Neural progenitor cell (in vitro differentiated cells): ENCODE measurements around the gene GNG5. TPM values are rescaled to one million over a fixed set of nuclear protein-coding genes. Genes with fewer than 3 reads are reported as not detected.

ENCODE experiments used
- DNase-seq: peaks from one replicate; pipeline ENCODE4 v3.0.0-alpha.2; 2016; ENCODE audit warnings: low spot score
- H2AFZ ChIP-seq: fragments of 200-600 bp; sonication (generic); replicated peaks from 2 replicates; pipeline ENCODE4 v1.6.1; 2016; ENCODE audit warnings: antibody characterized with exemption
- H3F3A ChIP-seq: fragments of 200-600 bp; sonication (generic); 2 replicates; pipeline ENCODE4 v1.6.1; 2016; ENCODE audit warnings: antibody characterized with exemption, low read depth
- H3K27ac ChIP-seq: fragments of 200-600 bp; sonication (generic); 2 replicates; pipeline ENCODE4 v1.5.1; 2016; ENCODE audit warnings: mild to moderate bottlenecking
- H3K27me3 ChIP-seq: fragments of 200-600 bp; sonication (generic); 2 replicates; pipeline ENCODE4 v1.6.1; 2016; ENCODE audit warnings: mild to moderate bottlenecking, moderate library complexity
- H3K36me3 ChIP-seq: fragments of 200-600 bp; sonication (generic); 2 replicates; pipeline ENCODE4 v1.5.1; 2016
- H3K4me1 ChIP-seq: fragments of 200-600 bp; sonication (generic); 2 replicates; pipeline ENCODE4 v1.6.1; 2016; ENCODE audit warnings: mixed run types
- H3K4me2 ChIP-seq: fragments of 200-600 bp; sonication (generic); 2 replicates; pipeline ENCODE4 v1.6.1; 2016
- H3K4me3 ChIP-seq: fragments of 200-600 bp; sonication (generic); 2 replicates; pipeline ENCODE4 v1.5.1; 2016
- H3K79me2 ChIP-seq: fragments of 200-600 bp; sonication (generic); 2 replicates; pipeline ENCODE4 v1.6.1; 2016; ENCODE audit warnings: low read depth
- H3K9ac ChIP-seq: fragments of 200-600 bp; sonication (generic); 2 replicates; pipeline ENCODE4 v1.6.1; 2016
- H3K9me3 ChIP-seq: fragments of 200-600 bp; sonication (generic); 2 replicates; pipeline ENCODE4 v1.5.1; 2016; ENCODE audit warnings: low read depth
- H4K20me1 ChIP-seq: fragments of 200-600 bp; sonication (generic); 2 replicates; pipeline ENCODE4 v1.6.1; 2016; ENCODE audit warnings: low read depth
- H3K27ac Mint-ChIP-seq: 3 replicates; pipeline ENCODE4 v1.8.0; 2021; ENCODE audit warnings: mixed read lengths
- H3K27me3 Mint-ChIP-seq: 2 replicates; pipeline ENCODE4 v1.8.0; 2022; ENCODE audit warnings: low read depth, mild to moderate bottlenecking, inconsistent platforms, moderate library complexity, mixed read lengths; ENCODE audit not compliant: insufficient read depth
- H3K36me3 Mint-ChIP-seq: 3 replicates; pipeline ENCODE4 v1.8.0; 2021; ENCODE audit warnings: mixed read lengths
- H3K4me1 Mint-ChIP-seq: 3 replicates; pipeline ENCODE4 v1.8.0; 2021; ENCODE audit warnings: mixed read lengths
- H3K4me3 Mint-ChIP-seq: 3 replicates; pipeline ENCODE4 v1.8.0; 2021; ENCODE audit warnings: mild to moderate bottlenecking, moderate library complexity, mixed read lengths
- H3K9me3 Mint-ChIP-seq: 3 replicates; pipeline ENCODE4 v1.8.0; 2020; ENCODE audit warnings: mixed read lengths
- EZH2 ChIP-seq: fragments of 200-600 bp; sonication (generic); IDR thresholded peaks from 2 replicates; pipeline ENCODE4 v1.6.1; 2017; ENCODE audit warnings: antibody characterized with exemption, mild to moderate bottlenecking, moderate library complexity
- EZH2phosphoT487 ChIP-seq: fragments of 200-600 bp; sonication (generic); IDR thresholded peaks from 2 replicates; pipeline ENCODE4 v1.6.1; 2017; ENCODE audit warnings: antibody characterized with exemption
- total RNA-seq: library from RNA; depleted of rRNA; stranded (reverse); fragments of >200 nt; gene quantifications from 2 replicates; pipeline ENCODE4 v1.2.3, GENCODE V29; 2015; ENCODE audit warnings: low replicate concordance
- TF ChIP-seq, protein P1 (sequence below): fragments of 200-600 bp; sonication (generic); IDR thresholded peaks from 2 replicates; pipeline ENCODE4 v1.5.1; 2017; ENCODE audit warnings: antibody characterized with exemption, mild to moderate bottlenecking

GNG5 gene
- total RNA-seq, 1 donor from 2014 or later, result 95.0 TPM

DNA sequence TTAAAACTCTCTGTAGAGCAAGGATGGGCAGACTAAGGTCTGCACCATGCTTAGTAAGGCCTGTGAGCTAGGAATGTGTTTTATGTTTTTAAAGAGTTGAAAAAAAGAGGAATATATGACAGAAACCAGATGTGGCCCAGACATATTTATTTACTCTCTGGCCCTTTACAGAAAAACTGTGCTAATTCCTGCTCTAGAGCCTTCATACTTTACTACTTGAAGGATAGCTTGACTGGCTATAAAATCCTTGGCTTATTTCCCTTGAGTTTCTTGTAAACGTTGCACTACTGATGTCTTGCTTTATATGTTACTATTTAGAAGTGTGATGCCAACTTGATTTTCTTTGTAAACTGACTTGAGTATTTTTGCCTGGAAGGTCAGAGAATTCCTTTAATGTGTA, 34.4 kb upstream of the GNG5 start:
- no peaks in the 10 kb centered on the region for H3K9me3 ChIP-seq
- H3K36me3 ChIP-seq, result no peaks in the 10 kb centered on the region
- H2AFZ ChIP-seq, result no peak overlapping the region
- H3K4me3 ChIP-seq, result no peak overlapping the region
- H3K9me3 Mint-ChIP-seq, result no peaks in the 10 kb centered on the region
- no peaks in the 10 kb centered on the region for H3K79me2 ChIP-seq
- no peak overlapping the region for H3K9ac ChIP-seq
- H3K27ac Mint-ChIP-seq, result no peak overlapping the region
- H3K4me1 Mint-ChIP-seq, result no peaks in the 10 kb centered on the region
- H3F3A ChIP-seq, result no peaks in the 10 kb centered on the region
- H4K20me1 ChIP-seq, result no peaks in the 10 kb centered on the region
- no peaks in the 10 kb centered on the region for H3K27me3 ChIP-seq
- no peak overlapping the region for H3K4me2 ChIP-seq
- no peaks in the 10 kb centered on the region for H3K4me1 ChIP-seq
- no peak overlapping the region for H3K27ac ChIP-seq
- no peaks in the 10 kb centered on the region for H3K36me3 Mint-ChIP-seq
- H3K4me3 Mint-ChIP-seq, result no peak overlapping the region
- no peaks in the 10 kb centered on the region for H3K27me3 Mint-ChIP-seq
- DNase-seq, result no peak
- TF ChIP-seq, protein P1, sequence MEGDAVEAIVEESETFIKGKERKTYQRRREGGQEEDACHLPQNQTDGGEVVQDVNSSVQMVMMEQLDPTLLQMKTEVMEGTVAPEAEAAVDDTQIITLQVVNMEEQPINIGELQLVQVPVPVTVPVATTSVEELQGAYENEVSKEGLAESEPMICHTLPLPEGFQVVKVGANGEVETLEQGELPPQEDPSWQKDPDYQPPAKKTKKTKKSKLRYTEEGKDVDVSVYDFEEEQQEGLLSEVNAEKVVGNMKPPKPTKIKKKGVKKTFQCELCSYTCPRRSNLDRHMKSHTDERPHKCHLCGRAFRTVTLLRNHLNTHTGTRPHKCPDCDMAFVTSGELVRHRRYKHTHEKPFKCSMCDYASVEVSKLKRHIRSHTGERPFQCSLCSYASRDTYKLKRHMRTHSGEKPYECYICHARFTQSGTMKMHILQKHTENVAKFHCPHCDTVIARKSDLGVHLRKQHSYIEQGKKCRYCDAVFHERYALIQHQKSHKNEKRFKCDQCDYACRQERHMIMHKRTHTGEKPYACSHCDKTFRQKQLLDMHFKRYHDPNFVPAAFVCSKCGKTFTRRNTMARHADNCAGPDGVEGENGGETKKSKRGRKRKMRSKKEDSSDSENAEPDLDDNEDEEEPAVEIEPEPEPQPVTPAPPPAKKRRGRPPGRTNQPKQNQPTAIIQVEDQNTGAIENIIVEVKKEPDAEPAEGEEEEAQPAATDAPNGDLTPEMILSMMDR, result no peak
- no peak for TF ChIP-seq EZH2
- no peak for TF ChIP-seq EZH2phosphoT487

- Histone ChIP-seq H3K4me2 (no peak overlapping the region), H3F3A (no peaks in the 10 kb centered on the region), H3K9me3 (no peaks in the 10 kb centered on the region), H3K4me1 (no peaks in the 10 kb centered on the region), H3K36me3 (no peaks in the 10 kb centered on the region), H2AFZ (no peak overlapping the region), H3K27ac (no peak overlapping the region), H3K79me2 (no peaks in the 10 kb centered on the region), H4K20me1 (no peaks in the 10 kb centered on the region), H3K9ac (no peak overlapping the region), H3K4me3 (no peak overlapping the region), H3K27me3 (no peaks in the 10 kb centered on the region)
- no peaks in the 10 kb centered on the region for H3K9me3 Mint-ChIP-seq
- H3K27ac Mint-ChIP-seq, result no peak overlapping the region
- H3K4me3 Mint-ChIP-seq, result no peak overlapping the region
- DNase-seq, result no peak
- no peaks in the 10 kb centered on the region for H3K4me1 Mint-ChIP-seq
- H3K27me3 Mint-ChIP-seq, result no peaks in the 10 kb centered on the region
- TF ChIP-seq EZH2phosphoT487 (no peak), EZH2 (no peak)
- TF ChIP-seq, protein P1, result no peak
- H3K36me3 Mint-ChIP-seq, result no peaks in the 10 kb centered on the region
Measured at GRCh38 chr1:84539972-84540371, 33.6 kb upstream of the GNG5 start.

- Histone ChIP-seq H3K27me3 (no peaks in the 10 kb centered on the region), H3F3A (no peaks in the 10 kb centered on the region), H3K9me3 (no peaks in the 10 kb centered on the region), H3K36me3 (no peaks in the 10 kb centered on the region), H3K27ac (no peak overlapping the region), H3K79me2 (no peaks in the 10 kb centered on the region), H3K9ac (no peak overlapping the region), H3K4me1 (no peaks in the 10 kb centered on the region), H3K4me3 (no peak overlapping the region), H2AFZ (no peak overlapping the region), H3K4me2 (no peak overlapping the region), H4K20me1 (no peaks in the 10 kb centered on the region)
- no peak overlapping the region for H3K27ac Mint-ChIP-seq
- no peak for DNase-seq
- TF ChIP-seq, protein P1, result no peak
- TF ChIP-seq EZH2phosphoT487, result no peak
- TF ChIP-seq EZH2, result no peak
- H3K4me3 Mint-ChIP-seq, result no peak overlapping the region
- H3K4me1 Mint-ChIP-seq, result no peaks in the 10 kb centered on the region
- H3K27me3 Mint-ChIP-seq, result no peaks in the 10 kb centered on the region
- no peaks in the 10 kb centered on the region for H3K36me3 Mint-ChIP-seq
- H3K9me3 Mint-ChIP-seq, result no peaks in the 10 kb centered on the region
Measured at GRCh38 chr1:84538599-84538998, 32.2 kb upstream of the GNG5 start.

DNA sequence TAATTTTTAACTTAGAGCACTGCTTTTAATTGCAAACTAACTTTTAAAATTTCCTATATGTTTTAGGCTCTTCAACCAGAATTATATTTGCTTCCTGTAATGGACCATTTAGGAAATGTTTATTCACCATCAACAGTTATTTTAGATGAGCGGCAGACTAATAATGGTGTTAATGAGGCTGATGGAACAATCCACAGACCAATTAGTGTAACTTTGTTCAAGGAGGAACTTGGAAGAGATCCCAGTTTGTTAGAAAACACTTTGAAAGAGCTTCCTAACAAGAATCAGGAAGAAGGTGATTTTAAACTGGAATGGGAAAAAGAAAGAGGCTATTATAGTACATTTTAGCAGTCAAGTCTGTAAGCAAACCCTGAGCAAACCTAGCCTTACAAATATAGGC, 19.4 kb upstream of the GNG5 start:
- no peak overlapping the region for H3K4me3 Mint-ChIP-seq
- Histone ChIP-seq H3K4me3 (no peak overlapping the region), H3K4me1 (no peaks in the 10 kb centered on the region), H3K27ac (no peak overlapping the region), H3K4me2 (no peak overlapping the region), H4K20me1 (no peaks in the 10 kb centered on the region), H3K9ac (no peak overlapping the region), H3F3A (no peaks in the 10 kb centered on the region), H2AFZ (no peak overlapping the region), H3K36me3 (no peaks in the 10 kb centered on the region), H3K27me3 (no peaks in the 10 kb centered on the region), H3K9me3 (no peaks in the 10 kb centered on the region), H3K79me2 (no peaks in the 10 kb centered on the region)
- no peak overlapping the region for H3K27ac Mint-ChIP-seq
- H3K27me3 Mint-ChIP-seq, result no peaks in the 10 kb centered on the region
- no peak for DNase-seq
- H3K36me3 Mint-ChIP-seq, result no peaks in the 10 kb centered on the region
- TF ChIP-seq, protein P1, result no peak
- TF ChIP-seq EZH2phosphoT487 (no peak), EZH2 (no peak)
- no peaks in the 10 kb centered on the region for H3K9me3 Mint-ChIP-seq
- no peaks in the 10 kb centered on the region for H3K4me1 Mint-ChIP-seq
